Upper lobe of right lung (tissue), 1 donor: ENCODE results near the gene ZNF552. TPM values are rescaled to one million over a fixed set of nuclear protein-coding genes. Genes with fewer than 3 reads are reported as not detected.

Experiments
- ATAC-seq: fragments of 200-7000 bp; cut with Tn5 transposase; one replicate; pipeline ENCODE4 v1.9.1; 2020; ENCODE audit warnings: mild to moderate bottlenecking, moderate library complexity
- DNase-seq: peaks from one replicate; pipeline ENCODE4 v3.0.0-alpha.2; 2020
- H3K27ac ChIP-seq: fragments of 200-600 bp; one replicate; pipeline ENCODE4 v1.8.0; 2022
- H3K27me3 ChIP-seq: fragments of 200-600 bp; one replicate; pipeline ENCODE4 v1.8.0; 2022; ENCODE audit warnings: mild to moderate bottlenecking
- H3K36me3 ChIP-seq: fragments of 200-600 bp; one replicate; pipeline ENCODE4 v1.8.0; 2022
- H3K4me1 ChIP-seq: fragments of 200-600 bp; one replicate; pipeline ENCODE4 v1.8.0; 2022
- H3K4me3 ChIP-seq: fragments of 200-600 bp; one replicate; pipeline ENCODE4 v1.8.0; 2022; ENCODE audit warnings: mild to moderate bottlenecking
- H3K9me3 ChIP-seq: fragments of 200-600 bp; one replicate; pipeline ENCODE4 v1.8.0; 2022
- intact Hi-C: fragments of 100-400 bp; cut with DNase I; formaldehyde crosslinking; loops from one replicate; pipeline ENCODE4 v1.11.0; 2022
- total RNA-seq: library from RNA; stranded (reverse); fragmentation: NEBNext Ultra II Directional; extraction: Animal tissue kit (Norgen Biotek cat#: 25700); gene quantifications from one replicate; pipeline ENCODE4 v1.2.1, GENCODE V29; 2021
- TF ChIP-seq, protein P1 (sequence below): fragments of 200-600 bp; IDR thresholded peaks from one replicate; pipeline ENCODE4 v1.8.0; 2022; ENCODE audit warnings: antibody characterized with exemption
- donor health status: DM: no; HTN: yes; CAD: no; lungs with severe emphysema.

Gene ZNF552
- total RNA-seq, 1 donor from 2014 or later, result 10.9 TPM

DNA sequence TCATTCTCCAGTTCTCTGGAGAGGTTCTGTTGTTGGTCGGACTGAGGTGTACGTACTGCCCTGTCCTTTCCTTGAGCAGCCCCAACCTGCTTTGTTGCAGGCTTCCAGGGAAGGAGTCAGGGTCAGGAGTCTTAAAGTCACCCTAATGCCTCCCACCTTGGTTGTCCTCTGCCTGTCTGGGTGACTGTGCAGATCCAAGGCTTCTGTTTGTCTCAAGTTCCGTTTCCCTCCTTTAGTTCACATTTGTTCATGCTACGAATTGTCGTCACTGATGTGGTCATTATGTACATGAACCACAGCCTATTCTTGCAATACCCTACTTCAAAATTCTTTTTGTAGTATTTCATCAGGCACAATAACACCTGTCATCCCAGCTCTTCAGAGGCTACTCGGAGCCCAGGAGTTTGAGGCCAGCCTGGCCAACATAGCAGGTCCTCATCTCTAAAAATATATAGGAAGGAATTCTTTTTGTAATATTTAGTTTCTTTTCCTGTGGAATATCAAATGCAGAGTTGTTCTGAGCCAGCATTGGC, 37.9 kb downstream of the ZNF552 start:
- TF ChIP-seq, protein P1, sequence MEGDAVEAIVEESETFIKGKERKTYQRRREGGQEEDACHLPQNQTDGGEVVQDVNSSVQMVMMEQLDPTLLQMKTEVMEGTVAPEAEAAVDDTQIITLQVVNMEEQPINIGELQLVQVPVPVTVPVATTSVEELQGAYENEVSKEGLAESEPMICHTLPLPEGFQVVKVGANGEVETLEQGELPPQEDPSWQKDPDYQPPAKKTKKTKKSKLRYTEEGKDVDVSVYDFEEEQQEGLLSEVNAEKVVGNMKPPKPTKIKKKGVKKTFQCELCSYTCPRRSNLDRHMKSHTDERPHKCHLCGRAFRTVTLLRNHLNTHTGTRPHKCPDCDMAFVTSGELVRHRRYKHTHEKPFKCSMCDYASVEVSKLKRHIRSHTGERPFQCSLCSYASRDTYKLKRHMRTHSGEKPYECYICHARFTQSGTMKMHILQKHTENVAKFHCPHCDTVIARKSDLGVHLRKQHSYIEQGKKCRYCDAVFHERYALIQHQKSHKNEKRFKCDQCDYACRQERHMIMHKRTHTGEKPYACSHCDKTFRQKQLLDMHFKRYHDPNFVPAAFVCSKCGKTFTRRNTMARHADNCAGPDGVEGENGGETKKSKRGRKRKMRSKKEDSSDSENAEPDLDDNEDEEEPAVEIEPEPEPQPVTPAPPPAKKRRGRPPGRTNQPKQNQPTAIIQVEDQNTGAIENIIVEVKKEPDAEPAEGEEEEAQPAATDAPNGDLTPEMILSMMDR, result no peak
- H3K4me1 ChIP-seq, result no peaks in the 10 kb centered on the region
- no peak overlapping the region for H3K4me3 ChIP-seq
- no peaks in the 10 kb centered on the region for H3K27me3 ChIP-seq
- peaks cover 34% of the 10 kb centered on the region for H3K36me3 ChIP-seq
- intact Hi-C loops, result no loop called here
- H3K9me3 ChIP-seq, result peaks cover 34% of the 10 kb centered on the region
- no peak for DNase-seq
- no peak for ATAC-seq
- no peak overlapping the region for H3K27ac ChIP-seq

DNA sequence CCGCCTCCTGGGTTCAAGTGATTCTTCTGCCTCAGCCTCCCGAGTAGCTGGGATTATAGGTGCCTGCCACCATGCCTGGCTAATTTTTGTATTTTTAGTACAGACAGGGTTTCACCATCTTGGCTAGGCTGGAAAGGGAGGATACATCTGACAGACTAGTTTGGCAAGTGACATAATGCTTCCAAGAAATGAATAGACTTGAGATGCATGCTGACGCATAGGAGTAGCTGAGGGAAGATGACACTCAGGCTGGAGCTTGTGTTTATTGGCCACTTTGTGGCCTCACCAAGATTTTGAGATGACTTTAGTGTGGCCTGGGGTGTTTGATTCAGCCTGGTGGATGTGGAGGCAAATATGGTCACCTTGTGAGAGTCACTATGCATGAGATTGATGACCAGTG, 41.2 kb downstream of the ZNF552 start:
- Histone ChIP-seq H3K27ac (no peak overlapping the region), H3K36me3 (peaks cover 6% of the 10 kb centered on the region), H3K4me1 (peaks cover 16% of the 10 kb centered on the region), H3K9me3 (peaks cover 8% of the 10 kb centered on the region), H3K4me3 (no peak overlapping the region), H3K27me3 (no peaks in the 10 kb centered on the region)
- TF ChIP-seq, protein P1, result no peak
- no peak for DNase-seq
- ATAC-seq, result no peak
- intact Hi-C loops, result no loop called here

DNA sequence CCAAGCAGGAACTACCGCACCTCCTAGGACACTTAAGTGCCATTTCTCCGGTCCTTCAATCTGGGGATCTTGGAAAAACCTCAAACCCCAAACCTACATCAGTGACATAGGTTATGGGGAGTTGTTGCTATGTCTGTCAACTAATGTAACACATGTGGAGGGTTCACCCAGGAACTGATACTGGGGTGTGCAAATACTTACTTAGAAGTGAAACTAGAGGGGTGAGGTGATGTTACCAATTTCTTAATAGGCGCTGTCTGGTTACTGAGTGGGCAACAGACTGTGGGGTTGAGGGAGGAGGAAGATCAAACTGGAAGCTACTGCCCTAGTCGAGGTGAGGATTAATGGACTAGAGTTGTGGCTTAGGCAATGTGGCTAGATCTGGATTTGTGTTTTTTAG, 43.3 kb downstream of the ZNF552 start:
- H3K27ac ChIP-seq, result no peak overlapping the region
- peaks cover 16% of the 10 kb centered on the region for H3K4me1 ChIP-seq
- peaks cover under 1% of the 10 kb centered on the region for H3K36me3 ChIP-seq
- no peaks in the 10 kb centered on the region for H3K9me3 ChIP-seq
- no peaks in the 10 kb centered on the region for H3K27me3 ChIP-seq
- H3K4me3 ChIP-seq, result no peak overlapping the region
- intact Hi-C loops, result no loop called here
- DNase-seq (no peak), ATAC-seq (peak; percentile 6)
- TF ChIP-seq, protein P1, result no peak

DNA sequence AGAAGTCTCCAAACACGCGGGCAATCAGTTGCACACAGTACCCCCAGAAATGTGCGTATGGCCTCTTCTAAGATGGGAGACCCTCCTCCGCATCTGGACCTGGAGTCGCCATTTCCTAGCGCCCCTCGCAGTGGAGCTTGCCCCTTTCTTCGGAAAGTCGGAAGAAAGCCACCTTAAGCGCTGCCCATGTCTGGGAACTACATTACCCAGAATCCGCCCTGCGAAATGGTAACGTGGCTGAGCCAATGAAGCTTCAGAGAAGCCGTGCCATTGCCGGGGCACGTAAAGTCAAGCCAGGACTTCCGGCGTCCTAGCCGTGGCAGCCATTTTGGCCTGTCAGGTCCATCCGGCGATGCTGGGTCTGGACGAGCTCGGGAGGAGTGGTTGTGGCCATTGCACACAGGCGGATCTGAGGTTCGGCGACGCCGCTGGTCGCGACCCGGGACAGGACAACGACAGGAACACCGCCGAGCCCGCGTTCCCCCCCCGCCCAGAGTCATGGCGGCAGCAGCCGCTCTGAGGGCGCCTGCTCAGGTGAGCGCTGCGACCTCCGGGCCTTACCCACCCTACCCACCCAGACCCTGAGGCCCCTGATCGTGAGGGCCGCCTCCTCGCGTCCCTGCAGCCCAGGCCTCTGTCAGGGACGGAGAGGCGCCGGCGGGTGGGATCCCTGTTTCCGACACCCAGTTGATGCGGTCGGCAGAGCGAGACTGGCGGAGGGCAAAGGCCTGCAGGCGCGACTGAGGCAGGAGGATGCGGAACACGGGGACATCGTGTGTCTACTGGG, 45.2 kb downstream of the ZNF552 start, which contains the start of gene ZNF586:
Gene ZNF586, plus strand, starts transcription at position 332 of the 787 bp plus-strand sequence. Its CDS starts 167 bp downstream, at position 499.
- H3K4me1 ChIP-seq, result peaks cover 16% of the 10 kb centered on the region
- intact Hi-C loops, result no loop called here
- H3K9me3 ChIP-seq, result no peaks in the 10 kb centered on the region
- ATAC-seq, result peak; percentile 100
- no peaks in the 10 kb centered on the region for H3K27me3 ChIP-seq
- peak within 1 kb of the TSS; percentile 80 for H3K27ac ChIP-seq
- peak within 1 kb of the TSS; percentile 99 for H3K4me3 ChIP-seq
- DNase-seq, result peak; percentile 94
- H3K36me3 ChIP-seq, result no peaks in the 10 kb centered on the region
- TF ChIP-seq, protein P1, result no peak

DNA sequence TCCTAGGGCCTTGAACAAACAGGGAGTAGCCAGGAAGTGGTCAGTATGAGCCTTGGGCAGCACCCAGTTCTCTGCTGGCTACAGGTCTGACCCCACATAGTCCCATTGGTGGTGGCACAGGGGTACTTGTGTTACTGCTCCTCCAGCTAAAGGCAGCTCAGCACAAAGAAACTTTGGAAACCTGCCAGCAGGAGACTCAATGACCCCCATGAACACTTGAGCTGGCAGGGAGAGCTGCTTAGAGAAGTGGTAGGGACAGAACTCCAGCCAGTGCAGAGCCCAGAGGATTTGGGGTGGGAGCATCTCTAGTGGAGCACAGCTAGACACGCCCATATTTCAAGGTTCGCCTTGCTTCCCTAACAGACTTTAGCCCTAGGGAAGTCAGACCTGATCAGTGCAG, 55.6 kb downstream of the ZNF552 start:
- peaks cover 18% of the 10 kb centered on the region for H3K36me3 ChIP-seq
- peaks cover 18% of the 10 kb centered on the region for H3K9me3 ChIP-seq
- intact Hi-C loops, result no loop called here

More for the DNA sequence above, 55.6 kb downstream of the ZNF552 start:
- no peak for ATAC-seq
- H3K4me3 ChIP-seq, result no peak overlapping the region
- H3K27me3 ChIP-seq, result no peaks in the 10 kb centered on the region
- DNase-seq, result no peak
- TF ChIP-seq, protein P1, result no peak
- H3K27ac ChIP-seq, result no peak overlapping the region
- H3K4me1 ChIP-seq, result no peaks in the 10 kb centered on the region
